Measurements from ENCODE around the gene HIC2. TPM values are rescaled to one million over a fixed set of nuclear protein-coding genes. Genes with fewer than 3 reads are reported as not detected.
"Not testable (repeated sequence)": the region's sequence is repeated elsewhere in the genome, so short reads cannot be mapped to it uniquely, and the experiment has no call there.

HIC2 gene
- total RNA-seq, 1 experiment from 2014 or later = 0.99 TPM

DNA sequence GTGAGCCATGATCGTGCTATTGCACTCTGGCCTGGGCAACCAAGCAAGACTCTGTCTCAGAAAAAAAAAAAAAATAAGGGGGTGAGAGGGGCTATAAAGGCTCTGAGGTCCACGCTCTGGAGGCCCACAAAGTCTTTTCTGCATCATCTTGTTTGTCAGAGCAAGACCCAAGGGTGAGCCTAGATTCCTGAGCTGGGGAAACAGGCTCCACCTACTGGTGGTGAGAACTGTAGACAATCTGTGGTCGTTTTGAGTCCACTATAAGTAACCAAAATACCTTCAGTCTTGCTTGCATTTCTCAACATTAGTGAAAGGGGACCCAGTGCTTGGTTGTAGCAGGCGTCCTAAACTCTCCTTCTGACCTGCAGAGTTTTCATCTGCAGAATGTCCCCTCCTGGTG lies 45.5 kb downstream of the HIC2 start:
- not testable (repeated sequence) for H3K9me3 ChIP-seq, H3K36me3 ChIP-seq, H3K27me3 ChIP-seq, H3K4me3 ChIP-seq, DNase-seq

GRCh38 chr22:21467337-21468193 lies 50.4 kb downstream of the HIC2 start, which contains the start of gene TMEM191C:
TSS of gene TMEM191C (plus strand) at chr22:21467387. CDS start at chr22:21467460, 73 bp downstream.
- DNase-seq, H3K36me3 ChIP-seq, H3K9me3 ChIP-seq, H3K27me3 ChIP-seq: not testable (repeated sequence)
- H3K4me3 ChIP-seq = peak within 1 kb of the TSS; percentile 39

DNA sequence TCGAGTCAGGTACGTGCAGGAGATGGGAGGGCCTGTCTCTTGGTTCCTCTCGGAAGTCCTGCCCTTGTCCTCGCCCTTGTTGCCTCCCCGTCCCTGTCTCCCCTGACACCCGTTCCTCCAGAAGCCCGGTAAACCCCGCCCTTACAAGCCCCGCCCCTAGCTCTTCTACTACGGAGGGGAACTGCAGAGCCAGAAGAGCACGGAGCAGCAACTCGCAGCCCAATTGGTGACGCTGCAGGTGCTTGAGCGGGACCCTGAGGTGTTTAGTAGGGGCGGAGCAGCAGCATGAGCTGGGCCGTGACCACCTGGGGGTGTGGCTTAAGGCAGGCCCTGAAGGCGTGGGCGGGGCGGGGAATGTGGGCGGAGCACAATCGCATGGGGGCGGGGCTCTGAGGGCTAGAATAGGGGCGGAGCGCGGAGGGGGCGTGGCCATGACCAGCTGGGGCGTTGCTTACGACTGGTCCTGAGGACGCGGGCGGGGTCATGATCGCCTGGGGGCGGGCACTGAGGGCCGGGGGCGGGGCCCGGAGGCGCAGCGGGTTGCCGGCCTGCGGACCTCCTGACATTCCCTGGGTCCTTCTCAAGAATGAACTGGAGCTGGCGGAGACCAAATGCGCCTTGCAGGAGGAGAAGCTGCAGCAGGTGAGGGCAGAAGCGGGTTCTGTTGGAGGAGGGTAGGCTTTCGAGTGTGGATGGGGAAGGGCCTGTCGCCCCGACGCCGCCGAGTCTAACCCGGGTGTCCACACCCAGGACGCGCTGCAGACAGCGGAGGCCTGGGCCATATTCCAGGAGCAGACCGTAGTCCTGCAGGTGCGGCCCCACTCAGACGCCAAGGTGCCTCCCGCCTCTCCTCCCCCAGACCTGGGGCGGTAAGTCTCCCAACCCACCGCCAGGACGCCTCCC lies 51.3 kb downstream of the HIC2 start:
- not testable (repeated sequence) for H3K9me3 ChIP-seq, H3K36me3 ChIP-seq, H3K27me3 ChIP-seq
- DNase-seq = peak; percentile 85
- H3K4me3 ChIP-seq = peak overlapping the region; percentile 39

- H3K9me3 ChIP-seq, H3K36me3 ChIP-seq: not testable (repeated sequence)
Observed at GRCh38 chr22:21469097-21469994, 52.2 kb downstream of the HIC2 start.

DNA sequence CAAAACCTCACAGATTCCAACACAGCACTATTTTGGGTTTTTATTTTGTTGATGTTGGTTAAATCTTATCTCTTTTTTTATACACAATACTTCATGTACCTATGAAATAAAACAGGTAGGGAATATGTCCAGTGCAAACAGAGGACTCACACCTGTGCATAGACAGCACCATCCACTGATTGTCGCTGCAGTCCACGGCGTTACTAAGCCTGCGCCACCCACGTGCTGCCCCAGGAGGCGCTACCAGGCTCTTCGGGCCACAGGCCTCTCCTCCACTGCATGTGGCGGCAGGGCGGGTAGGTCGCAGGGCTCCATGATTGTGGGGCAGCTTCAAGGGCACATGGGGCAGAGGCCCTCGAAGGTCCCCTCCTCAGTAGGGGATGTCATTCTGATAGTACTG lies 55.8 kb downstream of the HIC2 start:
- not testable (repeated sequence) for H3K4me3 ChIP-seq, DNase-seq, H3K36me3 ChIP-seq, H3K27me3 ChIP-seq, H3K9me3 ChIP-seq

More at GRCh38 chr22:21469097-21469994, 52.2 kb downstream of the HIC2 start:
- not testable (repeated sequence) for DNase-seq, H3K27me3 ChIP-seq, H3K4me3 ChIP-seq

DNA sequence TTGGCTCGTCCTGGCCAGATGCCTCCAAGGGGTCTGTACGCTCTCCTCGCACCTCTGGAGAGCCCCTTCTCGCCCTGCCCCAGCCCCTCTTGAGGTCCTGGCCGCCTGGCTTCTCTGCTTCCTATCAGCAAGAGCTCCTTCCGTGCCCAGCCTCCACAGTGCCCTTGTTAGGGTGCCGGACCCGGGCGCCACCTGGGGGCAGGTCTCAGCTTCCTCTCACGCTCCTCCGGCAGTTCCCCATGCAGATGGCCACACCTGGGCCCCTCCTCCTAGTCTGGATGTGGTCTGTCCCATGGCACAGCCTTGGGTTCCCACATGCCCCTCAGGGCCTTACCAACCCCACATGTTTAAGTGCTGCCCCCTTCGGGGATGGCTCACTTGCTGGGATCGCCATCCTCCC lies 56.5 kb downstream of the HIC2 start:
- not testable (repeated sequence) for DNase-seq, H3K27me3 ChIP-seq, H3K4me3 ChIP-seq, H3K9me3 ChIP-seq, H3K36me3 ChIP-seq

DNA sequence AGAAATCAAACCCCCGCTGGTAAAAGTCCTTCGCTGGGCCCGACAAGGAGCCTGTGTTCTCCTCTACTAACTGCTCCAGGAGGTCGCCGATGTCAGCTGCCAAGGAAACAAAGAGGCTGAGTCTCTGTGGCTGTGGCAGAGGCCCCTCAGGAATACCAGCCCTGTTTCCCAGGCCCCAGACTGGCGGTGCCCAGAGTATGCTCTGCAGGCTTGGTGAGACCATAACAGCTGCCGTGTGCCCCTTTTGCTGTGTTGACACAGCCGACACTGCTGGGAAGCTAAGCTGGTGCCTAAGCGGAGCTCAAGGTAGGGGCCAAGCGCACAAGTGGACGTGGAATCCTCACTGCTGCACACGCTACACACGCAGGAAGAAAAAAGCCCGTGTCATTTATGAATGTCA lies 66.9 kb downstream of the HIC2 start:
- not testable (repeated sequence) for H3K27me3 ChIP-seq, H3K4me3 ChIP-seq, H3K9me3 ChIP-seq, DNase-seq, H3K36me3 ChIP-seq

DNA sequence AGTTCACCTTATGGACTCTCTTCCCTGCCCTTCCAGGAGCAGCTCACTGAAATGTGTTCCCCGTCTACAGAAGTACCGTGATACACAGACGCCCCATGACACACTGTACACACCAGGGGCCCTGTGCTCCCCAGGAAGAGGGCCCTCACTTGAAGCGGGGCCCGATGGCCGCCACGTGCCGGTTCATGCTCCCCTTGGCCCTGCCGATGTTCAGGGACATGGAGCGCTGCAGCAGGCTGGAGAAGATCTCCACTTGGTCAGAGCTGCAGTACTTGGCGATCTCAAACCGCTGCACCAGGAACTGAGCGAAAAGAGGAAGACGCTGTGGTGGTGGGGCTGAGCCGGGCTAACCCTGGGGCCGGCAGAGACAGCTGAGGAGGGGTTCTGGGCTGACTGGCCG lies 70.6 kb downstream of the HIC2 start:
- not testable (repeated sequence) for H3K4me3 ChIP-seq, DNase-seq, H3K27me3 ChIP-seq, H3K36me3 ChIP-seq, H3K9me3 ChIP-seq

- not testable (repeated sequence) for DNase-seq, H3K9me3 ChIP-seq, H3K4me3 ChIP-seq, H3K36me3 ChIP-seq, H3K27me3 ChIP-seq
Observed at GRCh38 chr22:21489149-21489680, 72.0 kb downstream of the HIC2 start.

DNA sequence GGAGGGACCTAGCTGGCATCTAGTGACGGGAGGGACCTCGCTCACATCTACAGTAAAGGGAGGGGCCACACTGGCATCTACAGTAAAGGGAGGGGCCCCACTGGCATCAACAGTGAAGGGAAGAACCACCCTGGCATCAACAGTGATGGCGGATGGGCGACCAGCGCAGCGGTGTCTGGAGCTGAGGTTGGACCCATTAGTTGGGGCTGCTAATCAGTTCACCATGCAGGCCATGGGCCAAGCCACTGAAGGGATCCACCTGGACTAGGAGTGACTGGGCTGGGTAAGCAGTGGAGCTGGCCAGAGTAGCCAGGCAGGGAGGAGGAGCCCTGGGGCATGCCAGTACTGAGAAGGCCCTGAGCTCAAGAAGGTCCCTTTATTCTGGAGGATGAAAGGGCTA lies 73.4 kb downstream of the HIC2 start:
- not testable (repeated sequence) for DNase-seq, H3K4me3 ChIP-seq, H3K9me3 ChIP-seq, H3K36me3 ChIP-seq, H3K27me3 ChIP-seq

GRCh38 chr22:21492271-21492670 lies 75.1 kb downstream of the HIC2 start:
- H3K4me3 ChIP-seq, DNase-seq, H3K9me3 ChIP-seq, H3K27me3 ChIP-seq, H3K36me3 ChIP-seq: not testable (repeated sequence)

GRCh38 chr22:21493789-21494782 lies 76.9 kb downstream of the HIC2 start:
- not testable (repeated sequence) for H3K27me3 ChIP-seq, DNase-seq, H3K9me3 ChIP-seq, H3K4me3 ChIP-seq, H3K36me3 ChIP-seq

DNA sequence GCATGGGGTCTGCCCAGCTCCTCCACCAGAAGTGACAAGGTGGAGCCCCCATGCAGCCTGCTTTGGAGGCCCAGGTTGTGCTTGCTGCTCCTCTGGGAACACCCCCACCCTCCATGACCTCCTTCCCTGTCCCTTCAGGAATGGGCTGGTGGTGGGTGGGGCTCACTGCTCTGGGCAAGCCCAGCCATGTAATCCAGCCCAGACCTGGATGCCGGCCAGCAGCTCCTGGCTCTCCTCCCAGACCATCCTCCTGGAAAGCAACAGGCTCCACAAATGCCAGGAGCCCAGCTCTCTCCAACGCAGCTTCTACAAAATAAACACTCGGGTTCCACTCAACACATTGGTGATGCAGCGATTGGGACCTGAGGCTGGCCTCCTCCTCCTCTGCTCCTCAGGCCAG lies 80.8 kb downstream of the HIC2 start:
- not testable (repeated sequence) for DNase-seq, H3K27me3 ChIP-seq, H3K36me3 ChIP-seq, H3K9me3 ChIP-seq, H3K4me3 ChIP-seq

DNA sequence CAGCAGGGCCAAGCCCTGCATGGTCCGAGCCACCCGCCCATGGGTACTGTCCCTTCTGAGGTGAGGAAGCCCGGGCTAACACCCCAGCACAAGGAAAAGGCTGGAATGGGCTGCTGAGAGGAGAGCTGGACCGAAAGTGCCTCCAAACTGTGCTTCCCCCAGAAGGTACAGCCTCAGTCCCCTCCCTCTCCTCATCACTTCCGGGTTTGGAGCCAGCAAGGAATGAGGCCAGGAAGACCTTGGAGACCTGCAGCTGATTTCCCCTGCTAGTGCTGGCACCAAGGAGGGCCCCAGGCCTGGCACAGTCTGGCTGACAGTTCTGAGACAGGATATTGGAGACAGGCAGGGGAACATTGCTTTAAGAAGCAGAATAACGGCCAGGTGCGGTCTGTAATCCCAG lies 81.3 kb downstream of the HIC2 start:
- not testable (repeated sequence) for H3K27me3 ChIP-seq, H3K36me3 ChIP-seq, H3K9me3 ChIP-seq, DNase-seq, H3K4me3 ChIP-seq

- DNase-seq, H3K9me3 ChIP-seq, H3K27me3 ChIP-seq, H3K36me3 ChIP-seq, H3K4me3 ChIP-seq: not testable (repeated sequence)
Observed at GRCh38 chr22:21499623-21500506, 82.7 kb downstream of the HIC2 start.

Data from MG63 (cell line).